ENCODE data around the gene CALB2. TPM values are rescaled to one million over a fixed set of nuclear protein-coding genes. Genes with fewer than 3 reads are reported as not detected.

Gene CALB2
- total and polyA plus RNA-seq, 2 of the 8 experiments (the other 6 are each of a cell fraction or from before 2014, with no cell fraction given), result 1.9 to 2.6 TPM

DNA sequence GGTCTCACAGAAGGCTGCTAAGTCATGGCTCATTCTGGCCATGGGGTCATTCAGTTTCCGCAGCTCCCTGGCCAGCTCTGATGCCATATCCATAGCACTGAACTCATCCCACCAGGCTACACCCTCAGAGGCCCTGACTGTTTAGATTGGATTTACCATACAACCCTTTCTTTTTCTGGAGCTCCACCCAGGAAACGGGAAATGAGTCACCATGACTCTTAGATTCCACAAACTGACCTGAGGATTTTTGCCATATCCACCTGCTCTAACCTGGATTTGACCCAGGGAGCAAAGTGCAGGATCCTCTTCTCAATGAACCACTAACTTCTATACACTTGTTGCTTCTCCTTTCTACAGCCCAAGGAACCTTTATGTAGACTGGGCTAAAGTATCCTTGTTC is 20.3 kb upstream of the CALB2 start (continued):
- TF ChIP-seq, protein P1, sequence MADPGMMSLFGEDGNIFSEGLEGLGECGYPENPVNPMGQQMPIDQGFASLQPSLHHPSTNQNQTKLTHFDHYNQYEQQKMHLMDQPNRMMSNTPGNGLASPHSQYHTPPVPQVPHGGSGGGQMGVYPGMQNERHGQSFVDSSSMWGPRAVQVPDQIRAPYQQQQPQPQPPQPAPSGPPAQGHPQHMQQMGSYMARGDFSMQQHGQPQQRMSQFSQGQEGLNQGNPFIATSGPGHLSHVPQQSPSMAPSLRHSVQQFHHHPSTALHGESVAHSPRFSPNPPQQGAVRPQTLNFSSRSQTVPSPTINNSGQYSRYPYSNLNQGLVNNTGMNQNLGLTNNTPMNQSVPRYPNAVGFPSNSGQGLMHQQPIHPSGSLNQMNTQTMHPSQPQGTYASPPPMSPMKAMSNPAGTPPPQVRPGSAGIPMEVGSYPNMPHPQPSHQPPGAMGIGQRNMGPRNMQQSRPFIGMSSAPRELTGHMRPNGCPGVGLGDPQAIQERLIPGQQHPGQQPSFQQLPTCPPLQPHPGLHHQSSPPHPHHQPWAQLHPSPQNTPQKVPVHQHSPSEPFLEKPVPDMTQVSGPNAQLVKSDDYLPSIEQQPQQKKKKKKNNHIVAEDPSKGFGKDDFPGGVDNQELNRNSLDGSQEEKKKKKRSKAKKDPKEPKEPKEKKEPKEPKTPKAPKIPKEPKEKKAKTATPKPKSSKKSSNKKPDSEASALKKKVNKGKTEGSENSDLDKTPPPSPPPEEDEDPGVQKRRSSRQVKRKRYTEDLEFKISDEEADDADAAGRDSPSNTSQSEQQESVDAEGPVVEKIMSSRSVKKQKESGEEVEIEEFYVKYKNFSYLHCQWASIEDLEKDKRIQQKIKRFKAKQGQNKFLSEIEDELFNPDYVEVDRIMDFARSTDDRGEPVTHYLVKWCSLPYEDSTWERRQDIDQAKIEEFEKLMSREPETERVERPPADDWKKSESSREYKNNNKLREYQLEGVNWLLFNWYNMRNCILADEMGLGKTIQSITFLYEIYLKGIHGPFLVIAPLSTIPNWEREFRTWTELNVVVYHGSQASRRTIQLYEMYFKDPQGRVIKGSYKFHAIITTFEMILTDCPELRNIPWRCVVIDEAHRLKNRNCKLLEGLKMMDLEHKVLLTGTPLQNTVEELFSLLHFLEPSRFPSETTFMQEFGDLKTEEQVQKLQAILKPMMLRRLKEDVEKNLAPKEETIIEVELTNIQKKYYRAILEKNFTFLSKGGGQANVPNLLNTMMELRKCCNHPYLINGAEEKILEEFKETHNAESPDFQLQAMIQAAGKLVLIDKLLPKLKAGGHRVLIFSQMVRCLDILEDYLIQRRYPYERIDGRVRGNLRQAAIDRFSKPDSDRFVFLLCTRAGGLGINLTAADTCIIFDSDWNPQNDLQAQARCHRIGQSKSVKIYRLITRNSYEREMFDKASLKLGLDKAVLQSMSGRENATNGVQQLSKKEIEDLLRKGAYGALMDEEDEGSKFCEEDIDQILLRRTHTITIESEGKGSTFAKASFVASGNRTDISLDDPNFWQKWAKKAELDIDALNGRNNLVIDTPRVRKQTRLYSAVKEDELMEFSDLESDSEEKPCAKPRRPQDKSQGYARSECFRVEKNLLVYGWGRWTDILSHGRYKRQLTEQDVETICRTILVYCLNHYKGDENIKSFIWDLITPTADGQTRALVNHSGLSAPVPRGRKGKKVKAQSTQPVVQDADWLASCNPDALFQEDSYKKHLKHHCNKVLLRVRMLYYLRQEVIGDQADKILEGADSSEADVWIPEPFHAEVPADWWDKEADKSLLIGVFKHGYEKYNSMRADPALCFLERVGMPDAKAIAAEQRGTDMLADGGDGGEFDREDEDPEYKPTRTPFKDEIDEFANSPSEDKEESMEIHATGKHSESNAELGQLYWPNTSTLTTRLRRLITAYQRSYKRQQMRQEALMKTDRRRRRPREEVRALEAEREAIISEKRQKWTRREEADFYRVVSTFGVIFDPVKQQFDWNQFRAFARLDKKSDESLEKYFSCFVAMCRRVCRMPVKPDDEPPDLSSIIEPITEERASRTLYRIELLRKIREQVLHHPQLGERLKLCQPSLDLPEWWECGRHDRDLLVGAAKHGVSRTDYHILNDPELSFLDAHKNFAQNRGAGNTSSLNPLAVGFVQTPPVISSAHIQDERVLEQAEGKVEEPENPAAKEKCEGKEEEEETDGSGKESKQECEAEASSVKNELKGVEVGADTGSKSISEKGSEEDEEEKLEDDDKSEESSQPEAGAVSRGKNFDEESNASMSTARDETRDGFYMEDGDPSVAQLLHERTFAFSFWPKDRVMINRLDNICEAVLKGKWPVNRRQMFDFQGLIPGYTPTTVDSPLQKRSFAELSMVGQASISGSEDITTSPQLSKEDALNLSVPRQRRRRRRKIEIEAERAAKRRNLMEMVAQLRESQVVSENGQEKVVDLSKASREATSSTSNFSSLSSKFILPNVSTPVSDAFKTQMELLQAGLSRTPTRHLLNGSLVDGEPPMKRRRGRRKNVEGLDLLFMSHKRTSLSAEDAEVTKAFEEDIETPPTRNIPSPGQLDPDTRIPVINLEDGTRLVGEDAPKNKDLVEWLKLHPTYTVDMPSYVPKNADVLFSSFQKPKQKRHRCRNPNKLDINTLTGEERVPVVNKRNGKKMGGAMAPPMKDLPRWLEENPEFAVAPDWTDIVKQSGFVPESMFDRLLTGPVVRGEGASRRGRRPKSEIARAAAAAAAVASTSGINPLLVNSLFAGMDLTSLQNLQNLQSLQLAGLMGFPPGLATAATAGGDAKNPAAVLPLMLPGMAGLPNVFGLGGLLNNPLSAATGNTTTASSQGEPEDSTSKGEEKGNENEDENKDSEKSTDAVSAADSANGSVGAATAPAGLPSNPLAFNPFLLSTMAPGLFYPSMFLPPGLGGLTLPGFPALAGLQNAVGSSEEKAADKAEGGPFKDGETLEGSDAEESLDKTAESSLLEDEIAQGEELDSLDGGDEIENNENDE (IDR thresholded peaks at IDR 0.05; ENCODE audit: insufficient replicate concordance, low read length), result no peak
- no peak for TF ChIP-seq GABPA (IDR thresholded peaks at IDR 0.05; ENCODE audit: borderline replicate concordance, insufficient read depth, low read length)
- TF ChIP-seq KDM4A (IDR thresholded peaks at IDR 0.05; ENCODE audit: low read depth, low read length, severe bottlenecking), result no peak
- no peak for TF ChIP-seq KDM1A (IDR thresholded peaks at IDR 0.05; ENCODE audit: borderline replicate concordance, low read length)
- TF ChIP-seq TAF1 (IDR thresholded peaks at IDR 0.05; ENCODE audit: low read depth, low read length), result no peak
- TF ChIP-seq NRF1 (IDR thresholded peaks at IDR 0.05; ENCODE audit: low read depth, low read length), result no peak
- TF ChIP-seq CBX5 (IDR thresholded peaks at IDR 0.05; ENCODE audit: low read depth, low read length), result no peak
- TF ChIP-seq, protein P2, sequence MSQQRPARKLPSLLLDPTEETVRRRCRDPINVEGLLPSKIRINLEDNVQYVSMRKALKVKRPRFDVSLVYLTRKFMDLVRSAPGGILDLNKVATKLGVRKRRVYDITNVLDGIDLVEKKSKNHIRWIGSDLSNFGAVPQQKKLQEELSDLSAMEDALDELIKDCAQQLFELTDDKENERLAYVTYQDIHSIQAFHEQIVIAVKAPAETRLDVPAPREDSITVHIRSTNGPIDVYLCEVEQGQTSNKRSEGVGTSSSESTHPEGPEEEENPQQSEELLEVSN (IDR thresholded peaks at IDR 0.05), result no peak
- TF ChIP-seq TCF12 (IDR thresholded peaks at IDR 0.05; ENCODE audit: low read depth, low read length), result no peak
- TF ChIP-seq ASH2L (IDR thresholded peaks at IDR 0.05; ENCODE audit: low read length), result no peak
- TF ChIP-seq SIN3A (conservative IDR thresholded peaks at IDR 0.05 in 1 of 2, IDR thresholded peaks at IDR 0.05 in 1 of 2; ENCODE audit: low read depth in 1 of 2, low read length in 2 of 2), result no peak
- TF ChIP-seq SRF (IDR thresholded peaks at IDR 0.05; ENCODE audit: low read depth, low read length), result no peak

All from H1 (cell line).